ENCODE results near the gene AKAP1. TPM values are rescaled to one million over a fixed set of nuclear protein-coding genes. Genes with fewer than 3 reads are reported as not detected.
A peak's percentile ranks its signal among the peaks of the same experiment; 100 is the strongest.

The AKAP1 gene
- total RNA-seq, 4 donors from 2014 or later, result 82.7 to 110 (median 104) TPM

DNA sequence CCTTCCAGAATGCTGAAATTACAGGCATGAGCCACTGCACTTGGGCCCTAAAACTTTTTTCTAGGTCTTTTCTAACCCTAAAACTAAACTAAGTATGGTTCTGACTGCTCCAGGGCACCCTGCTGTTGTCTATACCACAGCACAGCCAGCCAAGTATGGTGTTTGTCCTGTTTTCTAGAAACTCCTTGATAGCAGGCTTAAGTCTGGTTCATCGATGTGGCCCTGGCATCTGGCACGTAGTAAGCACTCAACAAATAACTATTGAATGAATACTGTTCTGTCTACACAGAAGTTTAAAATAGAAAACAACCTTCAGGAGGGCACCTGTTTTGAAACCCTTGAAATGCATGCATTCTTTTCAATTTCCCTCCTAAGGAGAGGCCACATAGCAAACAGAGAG lies 44.5 kb upstream of the AKAP1 start:
- H3K4me1 ChIP-seq, result peaks cover 11 to 26% (median 21%) of the 10 kb centered on the region in 4 donors
- no peak overlapping the region for H3K27ac ChIP-seq (replicated peaks in 1 of 4)
- H3K36me3 ChIP-seq, result no peaks in the 10 kb centered on the region
- 89% methylated on average over 2 of the region's 2 CpGs for WGBS
- TF ChIP-seq, protein P1, sequence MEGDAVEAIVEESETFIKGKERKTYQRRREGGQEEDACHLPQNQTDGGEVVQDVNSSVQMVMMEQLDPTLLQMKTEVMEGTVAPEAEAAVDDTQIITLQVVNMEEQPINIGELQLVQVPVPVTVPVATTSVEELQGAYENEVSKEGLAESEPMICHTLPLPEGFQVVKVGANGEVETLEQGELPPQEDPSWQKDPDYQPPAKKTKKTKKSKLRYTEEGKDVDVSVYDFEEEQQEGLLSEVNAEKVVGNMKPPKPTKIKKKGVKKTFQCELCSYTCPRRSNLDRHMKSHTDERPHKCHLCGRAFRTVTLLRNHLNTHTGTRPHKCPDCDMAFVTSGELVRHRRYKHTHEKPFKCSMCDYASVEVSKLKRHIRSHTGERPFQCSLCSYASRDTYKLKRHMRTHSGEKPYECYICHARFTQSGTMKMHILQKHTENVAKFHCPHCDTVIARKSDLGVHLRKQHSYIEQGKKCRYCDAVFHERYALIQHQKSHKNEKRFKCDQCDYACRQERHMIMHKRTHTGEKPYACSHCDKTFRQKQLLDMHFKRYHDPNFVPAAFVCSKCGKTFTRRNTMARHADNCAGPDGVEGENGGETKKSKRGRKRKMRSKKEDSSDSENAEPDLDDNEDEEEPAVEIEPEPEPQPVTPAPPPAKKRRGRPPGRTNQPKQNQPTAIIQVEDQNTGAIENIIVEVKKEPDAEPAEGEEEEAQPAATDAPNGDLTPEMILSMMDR (IDR thresholded peaks at IDR 0.05), result no peak
- TF ChIP-seq POLR2A (IDR thresholded peaks at IDR 0.05; ENCODE audit: low read depth) (no peak), EP300 (IDR thresholded peaks at IDR 0.05) (no peak), POLR2AphosphoS5 (IDR thresholded peaks at IDR 0.05) (no peak)
- no peak for DNase-seq (ENCODE audit: extremely low spot score)
- H3K9me3 ChIP-seq, result no peaks in the 10 kb centered on the region
- no peak overlapping the region for H3K4me3 ChIP-seq
- H3K27me3 ChIP-seq, result peaks cover 0 to 13% (median 0%) of the 10 kb centered on the region in 4 donors
- intact Hi-C loops (cut with DNase I), result no loop called here

DNA sequence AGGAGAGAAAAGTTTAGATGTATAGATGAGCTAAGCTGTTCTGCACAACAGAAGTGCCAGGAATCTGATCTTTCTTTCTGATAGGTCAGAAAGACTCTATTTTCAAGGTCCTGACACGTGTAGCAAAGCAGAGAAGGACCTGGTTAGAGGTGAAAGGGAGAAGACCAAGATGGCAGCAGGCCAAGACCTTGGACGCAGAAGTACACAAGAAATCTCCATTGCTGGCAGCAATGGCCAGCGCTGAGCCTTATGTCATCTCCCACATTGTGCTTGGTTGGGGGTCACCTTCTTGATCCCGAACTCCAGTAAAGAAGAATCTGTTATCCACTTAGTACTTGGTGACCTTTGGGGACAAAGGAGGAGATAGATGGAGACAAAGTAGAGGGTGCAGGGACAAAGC lies 41.8 kb upstream of the AKAP1 start:
- 78% methylated on average over 4 of the region's 4 CpGs for WGBS
- peaks cover 0 to 23% (median 0%) of the 10 kb centered on the region in 4 donors for H3K27me3 ChIP-seq

DNA sequence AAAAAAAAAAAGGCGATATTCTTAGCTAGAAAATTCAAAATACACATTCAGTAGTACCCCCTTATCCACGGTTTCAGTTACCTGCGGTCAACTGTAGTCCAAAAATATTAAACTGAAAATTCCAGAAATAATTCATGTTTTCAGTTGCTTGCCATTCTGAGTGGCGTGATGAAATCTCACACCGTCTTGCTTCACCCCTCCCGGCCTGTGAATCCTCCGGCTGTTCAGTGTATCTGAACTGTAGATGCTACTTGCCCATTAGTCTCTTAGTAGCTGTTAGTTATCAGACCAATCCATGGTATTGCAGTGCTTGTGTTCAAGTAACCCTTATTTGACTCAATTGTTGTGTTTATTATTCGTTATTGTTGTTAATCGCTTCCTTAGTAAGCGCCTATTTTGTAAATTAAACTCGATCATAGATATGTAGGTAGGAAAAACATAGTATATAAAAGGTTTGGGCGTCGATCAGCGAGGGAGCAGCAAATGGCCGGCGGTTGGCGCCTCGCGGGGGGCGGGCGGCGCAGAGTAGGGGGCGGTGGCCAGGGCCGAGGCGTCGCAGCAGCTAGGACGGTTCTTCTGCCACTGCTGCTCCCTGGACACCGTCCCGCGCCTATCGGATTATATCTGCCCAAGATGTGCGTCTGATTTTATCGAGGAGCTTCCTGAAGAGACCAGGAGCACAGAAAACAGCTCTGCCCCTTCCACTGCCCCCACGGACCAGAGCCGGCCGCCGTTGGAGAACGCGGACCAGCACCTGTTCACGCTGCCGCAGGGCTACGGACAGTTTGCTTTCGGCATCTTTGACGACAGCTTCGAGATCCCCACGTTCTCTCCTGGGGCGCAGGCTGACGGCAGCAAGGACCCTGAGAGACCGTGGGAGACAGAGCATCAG lies 39.8 kb upstream of the AKAP1 start:
- Histone ChIP-seq H3K27ac (replicated peaks in 1 of 4) (peak overlapping the region in 2 of 4 donors; percentile 25 to 30), H3K27me3 (peaks cover 0 to 23% (median 0%) of the 10 kb centered on the region in 4 donors), H3K9me3 (no peaks in the 10 kb centered on the region), H3K36me3 (no peaks in the 10 kb centered on the region), H3K4me3 (peak overlapping the region; percentile 46 to 56 (median 49)), H3K4me1 (peaks cover 9 to 18% (median 16%) of the 10 kb centered on the region in 4 donors)
- no peak for DNase-seq (ENCODE audit: extremely low spot score)
- intact Hi-C loops (cut with DNase I), result no loop called here
- TF ChIP-seq POLR2AphosphoS5 (IDR thresholded peaks at IDR 0.05), result no peak
- TF ChIP-seq POLR2A (IDR thresholded peaks at IDR 0.05; ENCODE audit: low read depth), result no peak
- TF ChIP-seq, protein P1 (IDR thresholded peaks at IDR 0.05), result no peak
- no peak for TF ChIP-seq EP300 (IDR thresholded peaks at IDR 0.05)
- WGBS, result 30% methylated on average over 49 of the region's 49 CpGs

More for the DNA sequence above, 41.8 kb upstream of the AKAP1 start:
- TF ChIP-seq, protein P1 (IDR thresholded peaks at IDR 0.05), result no peak
- TF ChIP-seq POLR2A (IDR thresholded peaks at IDR 0.05; ENCODE audit: low read depth), result no peak
- TF ChIP-seq POLR2AphosphoS5 (IDR thresholded peaks at IDR 0.05), result no peak
- TF ChIP-seq EP300 (IDR thresholded peaks at IDR 0.05), result no peak
- no peak overlapping the region for H3K4me3 ChIP-seq
- no peaks in the 10 kb centered on the region for H3K9me3 ChIP-seq
- no peak for DNase-seq (ENCODE audit: extremely low spot score)
- intact Hi-C loops (cut with DNase I), result no loop called here
- H3K4me1 ChIP-seq, result peaks cover 9 to 18% (median 16%) of the 10 kb centered on the region in 4 donors
- no peaks in the 10 kb centered on the region for H3K36me3 ChIP-seq
- no peak overlapping the region for H3K27ac ChIP-seq (replicated peaks in 1 of 4)

DNA sequence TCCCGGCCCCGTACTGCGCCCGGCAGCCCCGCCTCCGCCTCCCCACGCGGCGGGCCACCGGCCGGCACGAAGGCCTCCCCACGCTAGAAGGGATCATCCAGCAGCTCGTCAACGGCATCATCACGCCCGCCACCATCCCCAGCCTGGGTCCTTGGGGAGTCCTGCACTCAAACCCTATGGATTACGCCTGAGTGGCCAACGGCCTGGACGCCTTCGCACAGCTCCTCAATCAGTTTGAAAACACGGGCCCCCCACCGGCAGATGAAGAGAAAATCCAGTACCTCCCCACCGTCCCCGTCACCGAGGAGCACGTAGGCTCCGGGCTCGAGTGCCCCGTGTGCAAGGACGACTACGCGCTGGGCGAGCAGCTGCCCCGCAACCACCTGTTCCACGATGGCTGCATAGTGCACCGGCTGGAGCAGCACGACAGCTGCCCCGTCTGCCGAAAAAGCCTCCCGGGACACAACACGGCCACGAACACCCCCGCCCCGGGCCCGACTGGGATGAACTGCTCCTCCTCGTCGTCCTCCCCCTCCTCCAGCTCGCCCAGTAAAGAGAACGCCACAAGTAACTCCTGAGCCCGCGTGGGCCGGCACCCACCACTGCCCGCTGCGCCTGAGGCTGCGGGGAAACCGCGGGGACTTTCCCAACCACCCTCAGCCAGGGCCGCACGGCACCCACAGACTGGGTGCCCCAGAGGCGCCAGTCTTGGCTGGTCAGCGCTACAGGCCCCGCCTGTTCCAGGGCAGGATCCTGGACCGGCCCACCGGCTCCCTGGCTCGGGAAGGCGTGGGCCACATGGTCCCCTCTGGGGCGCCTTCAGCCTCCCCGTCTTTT lies 39.0 kb upstream of the AKAP1 start:
- DNase-seq (ENCODE audit: extremely low spot score), result no peak
- Histone ChIP-seq H3K9me3 (no peaks in the 10 kb centered on the region), H3K27me3 (peaks cover 0 to 23% (median 0%) of the 10 kb centered on the region in 4 donors), H3K27ac (replicated peaks in 1 of 4) (peak overlapping the region in 3 of 4 donors; percentile 25 to 40 (median 30)), H3K4me1 (peaks cover 12 to 18% (median 16%) of the 10 kb centered on the region in 4 donors), H3K4me3 (peak overlapping the region; percentile 46 to 56 (median 49)), H3K36me3 (no peaks in the 10 kb centered on the region)
- 53% methylated on average over 8 of the region's 69 CpGs for WGBS
- intact Hi-C loops (cut with DNase I), result no loop called here
- TF ChIP-seq, protein P1 (IDR thresholded peaks at IDR 0.05), result no peak
- TF ChIP-seq POLR2A (IDR thresholded peaks at IDR 0.05; ENCODE audit: low read depth) (no peak), EP300 (IDR thresholded peaks at IDR 0.05) (no peak), POLR2AphosphoS5 (IDR thresholded peaks at IDR 0.05) (no peak)

Data from esophagus muscularis mucosa (tissue), 4 donors.